ENCODE measurements around the gene DAPK2. TPM values are rescaled to one million over a fixed set of nuclear protein-coding genes. Genes with fewer than 3 reads are reported as not detected.
A peak's percentile ranks its signal among the peaks of the same experiment; 100 is the strongest.

The DAPK2 gene
- total RNA-seq, 2 experiments from 2014 or later = 1.0 to 1.3 TPM

GRCh38 chr15:63939531-63940130 lies 106.7 kb downstream of the DAPK2 start:
- Mint-ChIP-seq H3K4me3 (no peak overlapping the region), H3K27ac (peak overlapping the region; percentile 87), H3K4me1 (peaks cover 25% of the 10 kb centered on the region), H3K36me3 (ENCODE audit: low read depth) (peaks cover 4% of the 10 kb centered on the region), H3K27me3 (no peaks in the 10 kb centered on the region), H3K9me3 (ENCODE audit: low read depth) (no peaks in the 10 kb centered on the region)
- POLR2A ChIA-PET = interaction anchor here (1.0 kb wide), 1 partner anchor 70 kb away, joined by 3 read pairs; no protein-coding TSS in a partner anchor
- ATAC-seq (peak; percentile 50), DNase-seq (peak; percentile 38)
- intact Hi-C loops (cut with DNase I, micrococcal nuclease) = no loop called here
- CTCF ChIA-PET = interaction anchor here (0.7 to 1.7 kb wide), 5 partner anchors 13 to 128 kb away, joined by 3 to 7 read pairs (median 3); no protein-coding TSS in a partner anchor

GRCh38 chr15:63938486-63939061 lies 107.7 kb downstream of the DAPK2 start:
- ChIA-PET CTCF (interaction anchor here (1.1 to 1.7 kb wide), 5 partner anchors 12 to 129 kb away, joined by 3 to 7 read pairs (median 3); no protein-coding TSS in a partner anchor), POLR2A (no interaction called here)
- peak overlapping the region; percentile 87 for H3K27ac Mint-ChIP-seq
- ATAC-seq = peak; percentile 70
- intact Hi-C loops (cut with DNase I, micrococcal nuclease) = loop anchor here in 1 of 2 experiments (1.0 kb wide), 1 partner anchor 33 kb away; no protein-coding TSS in a partner anchor
- peak; percentile 54 for DNase-seq
- no peaks in the 10 kb centered on the region for H3K27me3 Mint-ChIP-seq
- H3K36me3 Mint-ChIP-seq (ENCODE audit: low read depth) = peaks cover 4% of the 10 kb centered on the region
- no peaks in the 10 kb centered on the region for H3K9me3 Mint-ChIP-seq (ENCODE audit: low read depth)
- no peak overlapping the region for H3K4me3 Mint-ChIP-seq
- peaks cover 25% of the 10 kb centered on the region for H3K4me1 Mint-ChIP-seq

- H3K4me3 Mint-ChIP-seq = no peak overlapping the region
- intact Hi-C loops (cut with DNase I, micrococcal nuclease) = no loop called here
- no peaks in the 10 kb centered on the region for H3K9me3 Mint-ChIP-seq (ENCODE audit: low read depth)
- H3K27ac Mint-ChIP-seq = no peak overlapping the region
- ATAC-seq (no peak), DNase-seq (no peak)
- no peaks in the 10 kb centered on the region for H3K36me3 Mint-ChIP-seq (ENCODE audit: low read depth)
- ChIA-PET POLR2A (no interaction called here), CTCF (interaction anchor here (1.3 to 1.7 kb wide), 2 partner anchors 12 to 13 kb away, joined by 5 read pairs; no protein-coding TSS in a partner anchor)
- H3K4me1 Mint-ChIP-seq = peaks cover 8% of the 10 kb centered on the region
- H3K27me3 Mint-ChIP-seq = no peaks in the 10 kb centered on the region
Observed at GRCh38 chr15:63933522-63933921, 112.8 kb downstream of the DAPK2 start.

GRCh38 chr15:63931556-63931955 lies 114.7 kb downstream of the DAPK2 start:
- no peak overlapping the region for H3K4me3 Mint-ChIP-seq
- no peaks in the 10 kb centered on the region for H3K27me3 Mint-ChIP-seq
- H3K9me3 Mint-ChIP-seq (ENCODE audit: low read depth) = no peaks in the 10 kb centered on the region
- ATAC-seq (no peak), DNase-seq (no peak)
- intact Hi-C loops (cut with DNase I, micrococcal nuclease) = no loop called here
- H3K36me3 Mint-ChIP-seq (ENCODE audit: low read depth) = no peaks in the 10 kb centered on the region
- no peaks in the 10 kb centered on the region for H3K4me1 Mint-ChIP-seq
- no peak overlapping the region for H3K27ac Mint-ChIP-seq
- CTCF ChIA-PET = interaction anchor here (0.6 to 1.5 kb wide), 4 partner anchors 13 to 486 kb away, joined by 3 to 4 read pairs (median 4); no protein-coding TSS in a partner anchor
- POLR2A ChIA-PET = no interaction called here

GRCh38 chr15:63930034-63930433 lies 116.3 kb downstream of the DAPK2 start:
- H3K9me3 Mint-ChIP-seq (ENCODE audit: low read depth) = no peaks in the 10 kb centered on the region
- intact Hi-C loops (cut with DNase I, micrococcal nuclease) = no loop called here
- POLR2A ChIA-PET = no interaction called here
- CTCF ChIA-PET = interaction anchor here (0.6 to 1.5 kb wide), 3 partner anchors 12 to 62 kb away, joined by 3 to 8 read pairs (median 3); no protein-coding TSS in a partner anchor
- ATAC-seq (no peak), DNase-seq (no peak)
- no peak overlapping the region for H3K4me3 Mint-ChIP-seq
- H3K27ac Mint-ChIP-seq = no peak overlapping the region
- H3K36me3 Mint-ChIP-seq (ENCODE audit: low read depth) = no peaks in the 10 kb centered on the region
- no peaks in the 10 kb centered on the region for H3K27me3 Mint-ChIP-seq
- no peaks in the 10 kb centered on the region for H3K4me1 Mint-ChIP-seq

- Mint-ChIP-seq H3K27me3 (no peaks in the 10 kb centered on the region), H3K4me3 (no peak overlapping the region), H3K36me3 (ENCODE audit: low read depth) (no peaks in the 10 kb centered on the region), H3K27ac (no peak overlapping the region), H3K4me1 (no peaks in the 10 kb centered on the region), H3K9me3 (ENCODE audit: low read depth) (no peaks in the 10 kb centered on the region)
- ChIA-PET CTCF (interaction anchor here (0.7 to 1.5 kb wide), 2 partner anchors 38 to 119 kb away, joined by 3 read pairs; no protein-coding TSS in a partner anchor), POLR2A (no interaction called here)
- no peak for ATAC-seq
- intact Hi-C loops (cut with DNase I, micrococcal nuclease) = no loop called here
- no peak for DNase-seq
Observed at GRCh38 chr15:63928185-63928842, 118.0 kb downstream of the DAPK2 start.

GRCh38 chr15:63923993-63924950 lies 122.0 kb downstream of the DAPK2 start:
- CTCF ChIA-PET = no interaction called here
- no peaks in the 10 kb centered on the region for H3K36me3 Mint-ChIP-seq (ENCODE audit: low read depth)
- no peak for DNase-seq
- no peak overlapping the region for H3K27ac Mint-ChIP-seq
- H3K4me1 Mint-ChIP-seq = peaks cover 16% of the 10 kb centered on the region
- no peaks in the 10 kb centered on the region for H3K27me3 Mint-ChIP-seq
- no peak for ATAC-seq
- intact Hi-C loops (cut with DNase I, micrococcal nuclease) = no loop called here
- POLR2A ChIA-PET = interaction anchor here (0.6 kb wide), 1 partner anchor 72 kb away, joined by 3 read pairs; no protein-coding TSS in a partner anchor
- H3K9me3 Mint-ChIP-seq (ENCODE audit: low read depth) = no peaks in the 10 kb centered on the region
- no peak overlapping the region for H3K4me3 Mint-ChIP-seq

GRCh38 chr15:63922916-63923315 lies 123.4 kb downstream of the DAPK2 start:
- Mint-ChIP-seq H3K27ac (no peak overlapping the region), H3K36me3 (ENCODE audit: low read depth) (no peaks in the 10 kb centered on the region), H3K4me1 (peaks cover 16% of the 10 kb centered on the region), H3K9me3 (ENCODE audit: low read depth) (no peaks in the 10 kb centered on the region), H3K4me3 (no peak overlapping the region), H3K27me3 (no peaks in the 10 kb centered on the region)
- POLR2A ChIA-PET = no interaction called here
- DNase-seq (no peak), ATAC-seq (no peak)
- CTCF ChIA-PET = interaction anchor here (0.6 to 1.2 kb wide), 4 partner anchors 9 to 171 kb away, joined by 3 read pairs; no protein-coding TSS in a partner anchor
- intact Hi-C loops (cut with DNase I, micrococcal nuclease) = no loop called here

GRCh38 chr15:63922261-63922904 lies 123.9 kb downstream of the DAPK2 start:
- ATAC-seq (no peak), DNase-seq (no peak)
- no peak overlapping the region for H3K4me3 Mint-ChIP-seq
- H3K9me3 Mint-ChIP-seq (ENCODE audit: low read depth) = no peaks in the 10 kb centered on the region
- H3K36me3 Mint-ChIP-seq (ENCODE audit: low read depth) = no peaks in the 10 kb centered on the region
- peaks cover 16% of the 10 kb centered on the region for H3K4me1 Mint-ChIP-seq
- POLR2A ChIA-PET = no interaction called here
- H3K27ac Mint-ChIP-seq = no peak overlapping the region
- CTCF ChIA-PET = interaction anchor here (1.1 to 1.2 kb wide), 2 partner anchors 72 to 170 kb away, joined by 3 read pairs; no protein-coding TSS in a partner anchor
- intact Hi-C loops (cut with DNase I, micrococcal nuclease) = no loop called here
- no peaks in the 10 kb centered on the region for H3K27me3 Mint-ChIP-seq

- intact Hi-C loops (cut with DNase I, micrococcal nuclease) = no loop called here
- H3K4me1 Mint-ChIP-seq = peaks cover 16% of the 10 kb centered on the region
- no peaks in the 10 kb centered on the region for H3K36me3 Mint-ChIP-seq (ENCODE audit: low read depth)
- no peaks in the 10 kb centered on the region for H3K9me3 Mint-ChIP-seq (ENCODE audit: low read depth)
- H3K27me3 Mint-ChIP-seq = no peaks in the 10 kb centered on the region
- peak; percentile 64 for ATAC-seq
- DNase-seq = no peak
- H3K4me3 Mint-ChIP-seq = no peak overlapping the region
- CTCF ChIA-PET = interaction anchor here (0.8 to 0.9 kb wide), 3 partner anchors 18 to 30 kb away, joined by 5 to 6 read pairs (median 6); no protein-coding TSS in a partner anchor
- H3K27ac Mint-ChIP-seq = peak overlapping the region; percentile 20
- POLR2A ChIA-PET = no interaction called here
Observed at GRCh38 chr15:63920504-63921175, 125.6 kb downstream of the DAPK2 start.
